GM12873 (cell line): ENCODE results near the gene RGSL1.

Experiments used
- TF ChIP-seq, protein P1 (sequence below): IDR thresholded peaks from 2 replicates; pipeline ENCODE4 v1.5.1; 2012; ENCODE audit warnings: low read depth, mild to moderate bottlenecking, moderate library complexity, low read length, control low read depth; ENCODE audit not compliant: insufficient read depth; ENCODE audit errors: missing control alignments

RGSL1 gene

DNA sequence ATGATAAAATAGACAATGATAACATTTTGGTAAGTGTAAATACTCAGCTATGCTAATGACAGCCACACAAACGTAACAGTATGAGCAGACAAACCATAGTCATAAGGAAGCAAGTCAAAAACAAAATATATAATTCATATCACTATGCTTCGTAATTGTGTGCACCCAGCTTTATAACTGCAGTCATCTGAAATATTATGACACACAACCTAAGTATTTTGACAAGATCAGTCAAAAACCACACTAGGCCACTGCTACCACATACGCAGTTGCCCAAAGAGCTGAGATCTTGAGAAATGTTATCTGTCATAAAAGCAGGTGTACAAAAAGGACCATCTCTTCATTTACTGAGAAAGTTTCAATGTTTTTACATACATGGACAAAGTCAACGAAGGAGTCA lies 113.1 kb downstream of the RGSL1 start:
- TF ChIP-seq, protein P1, sequence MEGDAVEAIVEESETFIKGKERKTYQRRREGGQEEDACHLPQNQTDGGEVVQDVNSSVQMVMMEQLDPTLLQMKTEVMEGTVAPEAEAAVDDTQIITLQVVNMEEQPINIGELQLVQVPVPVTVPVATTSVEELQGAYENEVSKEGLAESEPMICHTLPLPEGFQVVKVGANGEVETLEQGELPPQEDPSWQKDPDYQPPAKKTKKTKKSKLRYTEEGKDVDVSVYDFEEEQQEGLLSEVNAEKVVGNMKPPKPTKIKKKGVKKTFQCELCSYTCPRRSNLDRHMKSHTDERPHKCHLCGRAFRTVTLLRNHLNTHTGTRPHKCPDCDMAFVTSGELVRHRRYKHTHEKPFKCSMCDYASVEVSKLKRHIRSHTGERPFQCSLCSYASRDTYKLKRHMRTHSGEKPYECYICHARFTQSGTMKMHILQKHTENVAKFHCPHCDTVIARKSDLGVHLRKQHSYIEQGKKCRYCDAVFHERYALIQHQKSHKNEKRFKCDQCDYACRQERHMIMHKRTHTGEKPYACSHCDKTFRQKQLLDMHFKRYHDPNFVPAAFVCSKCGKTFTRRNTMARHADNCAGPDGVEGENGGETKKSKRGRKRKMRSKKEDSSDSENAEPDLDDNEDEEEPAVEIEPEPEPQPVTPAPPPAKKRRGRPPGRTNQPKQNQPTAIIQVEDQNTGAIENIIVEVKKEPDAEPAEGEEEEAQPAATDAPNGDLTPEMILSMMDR = no peak

DNA sequence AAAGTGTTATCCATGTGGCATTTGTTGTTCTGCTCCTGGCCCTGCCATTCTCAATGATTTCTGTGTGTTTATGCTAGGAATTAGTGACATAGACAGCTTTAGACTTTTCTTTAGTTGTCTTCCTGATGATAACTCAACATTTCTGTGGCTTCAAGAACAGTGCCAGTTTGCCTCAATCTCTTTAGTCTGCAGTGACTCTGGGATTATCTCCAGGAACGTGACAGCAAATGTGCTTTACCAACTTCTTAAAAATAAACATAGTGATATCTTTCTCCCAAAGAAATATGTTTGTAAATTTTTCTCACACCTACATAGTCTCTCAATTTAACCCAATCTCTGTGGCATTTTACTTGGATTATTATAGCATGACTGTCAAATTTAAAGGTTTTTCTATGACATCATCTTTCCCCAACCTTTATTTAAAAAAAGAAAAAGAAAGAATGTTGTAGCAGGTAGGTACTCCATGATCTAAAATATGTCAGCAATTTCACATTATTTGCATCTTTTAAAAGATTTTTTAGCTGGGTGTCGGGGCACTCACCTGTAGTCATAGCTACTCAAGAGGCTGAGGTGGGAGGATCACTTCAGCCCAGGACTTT lies 114.6 kb downstream of the RGSL1 start:
- TF ChIP-seq, protein P1 = no peak

DNA sequence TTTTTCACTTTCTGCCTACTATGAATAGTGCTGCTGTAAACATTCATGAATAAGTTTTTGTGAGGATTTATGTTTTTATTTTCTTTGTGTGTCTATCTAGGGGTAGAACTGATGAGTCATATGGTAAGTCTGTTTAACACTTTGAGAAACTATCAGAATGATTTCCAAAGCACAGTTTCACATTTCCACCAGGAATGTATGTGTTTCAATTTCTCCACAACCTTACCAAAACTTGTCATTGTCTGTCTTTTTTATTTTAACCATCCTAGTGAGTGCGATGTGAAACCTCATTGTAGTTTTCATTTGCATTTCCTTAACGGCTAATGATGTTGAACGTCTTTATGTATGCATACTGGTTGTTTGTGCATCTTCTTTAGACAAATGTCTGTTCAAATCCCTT lies 115.6 kb downstream of the RGSL1 start:
- TF ChIP-seq, protein P1 = no peak

DNA sequence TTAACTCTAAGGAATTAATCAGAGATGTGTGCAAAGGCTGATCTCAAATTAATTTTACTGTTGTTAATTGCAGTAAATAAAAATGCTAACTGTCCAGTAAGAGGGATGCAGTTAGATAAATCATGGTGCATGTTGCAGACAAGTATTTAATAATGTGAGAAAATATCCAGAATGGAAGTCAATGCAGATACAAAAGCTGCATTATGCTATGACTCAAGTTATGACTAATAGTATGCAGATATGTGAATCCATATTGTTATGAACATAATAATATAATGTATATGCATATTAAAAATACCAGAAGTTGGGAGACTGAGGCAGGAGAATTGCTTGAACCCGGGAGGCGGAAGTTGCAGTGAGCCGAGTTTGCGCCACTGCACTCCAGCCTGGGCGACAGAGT lies 117.7 kb downstream of the RGSL1 start:
- TF ChIP-seq, protein P1 = no peak

DNA sequence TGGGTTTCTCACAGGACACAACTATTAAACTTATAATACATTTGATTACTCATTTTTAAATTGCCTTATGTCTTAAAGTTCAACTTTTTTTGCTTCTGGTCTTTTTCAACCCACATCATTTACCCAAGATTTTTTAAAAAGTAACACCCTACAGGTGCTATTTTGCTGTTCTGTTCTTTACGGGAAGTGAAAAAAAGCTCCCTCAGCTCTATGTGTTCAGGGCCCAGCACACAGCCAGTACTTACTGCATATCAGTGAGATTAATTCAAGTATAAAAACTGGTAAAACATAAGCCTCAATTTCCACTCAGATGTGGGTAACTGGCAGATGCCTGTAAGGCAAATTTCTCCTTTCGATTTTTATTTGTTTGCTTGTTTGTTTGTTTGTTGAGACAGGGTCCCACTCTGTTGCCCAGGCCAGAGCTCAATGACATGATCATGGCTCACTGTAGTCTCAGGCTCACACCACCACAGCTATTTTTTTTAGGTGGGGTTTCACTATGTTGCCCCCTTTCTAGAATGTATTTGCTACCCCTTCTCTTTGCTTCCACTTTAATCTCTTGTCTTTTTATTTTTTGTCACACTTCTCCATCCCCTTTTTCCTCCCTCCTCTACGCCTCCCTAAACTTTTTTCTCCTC lies 118.8 kb downstream of the RGSL1 start:
- TF ChIP-seq, protein P1 = no peak

DNA sequence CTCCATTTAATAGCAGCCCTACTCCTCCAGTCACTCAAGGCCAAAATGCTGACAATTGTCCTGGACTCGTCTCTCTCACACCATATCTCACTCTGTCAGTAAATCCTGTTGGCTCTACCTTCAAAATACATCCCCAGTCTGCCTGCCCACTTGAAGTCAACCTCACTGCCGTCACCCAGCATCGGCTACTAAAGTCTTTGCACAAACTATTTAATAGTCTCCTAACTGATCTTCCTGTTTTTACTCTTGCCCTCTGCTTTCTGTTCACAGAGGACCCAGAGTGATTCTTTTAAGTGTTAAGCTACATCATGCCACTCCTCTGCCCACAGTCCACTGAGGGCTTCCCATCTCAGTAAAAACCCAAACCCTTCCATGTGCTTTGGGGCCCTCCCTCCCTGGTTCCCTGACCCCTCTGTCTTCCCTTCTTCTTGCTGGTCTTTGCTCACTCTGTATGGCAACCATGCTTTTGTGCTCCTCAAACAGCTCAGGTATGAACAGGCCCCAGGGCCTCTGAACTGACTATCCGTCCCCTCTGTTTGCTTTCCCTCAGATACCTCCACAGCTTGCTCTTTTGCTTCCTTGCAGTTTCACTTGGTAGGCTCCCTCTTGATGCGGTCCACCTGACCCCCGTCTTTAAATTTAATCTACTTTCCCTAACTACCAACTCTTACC lies 120.1 kb downstream of the RGSL1 start:
- TF ChIP-seq, protein P1 = no peak

DNA sequence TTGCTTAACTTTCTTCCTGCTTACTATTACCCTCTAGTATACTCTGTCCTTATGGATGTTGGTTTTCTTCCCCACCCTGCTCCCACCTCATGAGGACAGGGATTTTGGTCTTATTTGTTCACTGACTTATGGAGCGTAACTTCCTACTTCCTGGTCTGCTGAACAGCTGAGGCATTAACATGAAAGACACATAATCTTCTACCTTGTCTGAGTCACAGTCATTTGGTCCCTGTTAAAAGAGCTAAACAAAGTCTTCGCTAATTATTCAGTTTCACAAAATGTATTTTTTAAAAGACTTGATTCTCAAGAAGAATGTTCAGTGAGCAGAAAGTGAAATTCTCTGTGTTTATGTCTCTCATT lies 120.6 kb downstream of the RGSL1 start:
- TF ChIP-seq, protein P1 = no peak
